Neural crest cell (in vitro differentiated cells): ENCODE data around the gene ZNF80. TPM values are rescaled to one million over a fixed set of nuclear protein-coding genes. Genes with fewer than 3 reads are reported as not detected.

ENCODE experiments used
- DNase-seq: peaks from one replicate; pipeline ENCODE4 v3.0.0; 2021; ENCODE audit warnings: low read depth, mixed read lengths, low spot score
- H3K27ac Mint-ChIP-seq: one replicate; pipeline ENCODE4 v1.8.0; 2021; ENCODE audit warnings: mild to moderate bottlenecking, mixed read lengths; ENCODE audit not compliant: unreplicated experiment
- H3K27me3 Mint-ChIP-seq: 2 replicates; pipeline ENCODE4 v1.8.0; 2021; ENCODE audit warnings: low read depth, mild to moderate bottlenecking, mixed read lengths
- H3K36me3 Mint-ChIP-seq: 2 replicates; pipeline ENCODE4 v1.8.0; 2021; ENCODE audit warnings: low read depth, mild to moderate bottlenecking, mixed read lengths
- H3K4me1 Mint-ChIP-seq: 2 replicates; pipeline ENCODE4 v1.8.0; 2021; ENCODE audit warnings: mixed read lengths
- H3K4me3 Mint-ChIP-seq: one replicate; pipeline ENCODE4 v1.8.0; 2021; ENCODE audit warnings: mild to moderate bottlenecking, mixed read lengths
- H3K9me3 Mint-ChIP-seq: 2 replicates; pipeline ENCODE4 v1.8.0; 2021; ENCODE audit warnings: mixed read lengths
- CTCF ChIP-seq: fragments of 200-600 bp; sonication (generic); conservative IDR thresholded peaks from 2 replicates; pipeline ENCODE4 v1.5.0; 2021; ENCODE audit warnings: antibody characterized with exemption, mild to moderate bottlenecking
- total RNA-seq: library from RNA; stranded (reverse); gene quantifications from 2 replicates; pipeline ENCODE4 v1.2.1, GENCODE V29; 2021

Gene ZNF80
- total RNA-seq, 1 donor from 2014 or later: not detected

GRCh38 chr3:114219741-114220140 lies 17.6 kb downstream of the ZNF80 start:
- Mint-ChIP-seq H3K27me3 (peaks cover 2% of the 10 kb centered on the region), H3K27ac (no peak overlapping the region), H3K4me1 (no peaks in the 10 kb centered on the region), H3K9me3 (peaks cover 3% of the 10 kb centered on the region), H3K36me3 (no peaks in the 10 kb centered on the region), H3K4me3 (no peak overlapping the region)
- no peak for TF ChIP-seq CTCF
- no peak for DNase-seq

GRCh38 chr3:114218578-114219185 lies 18.7 kb downstream of the ZNF80 start:
- TF ChIP-seq CTCF: no peak
- Mint-ChIP-seq H3K27ac (no peak overlapping the region), H3K9me3 (no peaks in the 10 kb centered on the region), H3K27me3 (peaks cover 2% of the 10 kb centered on the region), H3K36me3 (no peaks in the 10 kb centered on the region), H3K4me3 (no peak overlapping the region), H3K4me1 (no peaks in the 10 kb centered on the region)
- DNase-seq: no peak

- Mint-ChIP-seq H3K4me3 (no peak overlapping the region), H3K4me1 (no peaks in the 10 kb centered on the region), H3K27ac (no peak overlapping the region), H3K36me3 (no peaks in the 10 kb centered on the region), H3K27me3 (peaks cover 2% of the 10 kb centered on the region), H3K9me3 (no peaks in the 10 kb centered on the region)
- DNase-seq: no peak
- no peak for TF ChIP-seq CTCF
Observed at GRCh38 chr3:114218006-114218405, 19.4 kb downstream of the ZNF80 start.

- Mint-ChIP-seq H3K9me3 (no peaks in the 10 kb centered on the region), H3K36me3 (no peaks in the 10 kb centered on the region), H3K4me1 (no peaks in the 10 kb centered on the region), H3K27me3 (peaks cover 2% of the 10 kb centered on the region), H3K4me3 (no peak overlapping the region), H3K27ac (peak overlapping the region; percentile 63)
- no peak for DNase-seq
- no peak for TF ChIP-seq CTCF
Observed at GRCh38 chr3:114217266-114217665, 20.1 kb downstream of the ZNF80 start.

- no peak overlapping the region for H3K4me3 Mint-ChIP-seq
- DNase-seq: no peak
- no peak overlapping the region for H3K27ac Mint-ChIP-seq
- peaks cover 2% of the 10 kb centered on the region for H3K27me3 Mint-ChIP-seq
- TF ChIP-seq CTCF: no peak
- no peaks in the 10 kb centered on the region for H3K36me3 Mint-ChIP-seq
- H3K4me1 Mint-ChIP-seq: no peaks in the 10 kb centered on the region
- H3K9me3 Mint-ChIP-seq: no peaks in the 10 kb centered on the region
Observed at GRCh38 chr3:114216186-114216970, 21.0 kb downstream of the ZNF80 start.
